ENCODE measurements around the gene CDX1.

DNA sequence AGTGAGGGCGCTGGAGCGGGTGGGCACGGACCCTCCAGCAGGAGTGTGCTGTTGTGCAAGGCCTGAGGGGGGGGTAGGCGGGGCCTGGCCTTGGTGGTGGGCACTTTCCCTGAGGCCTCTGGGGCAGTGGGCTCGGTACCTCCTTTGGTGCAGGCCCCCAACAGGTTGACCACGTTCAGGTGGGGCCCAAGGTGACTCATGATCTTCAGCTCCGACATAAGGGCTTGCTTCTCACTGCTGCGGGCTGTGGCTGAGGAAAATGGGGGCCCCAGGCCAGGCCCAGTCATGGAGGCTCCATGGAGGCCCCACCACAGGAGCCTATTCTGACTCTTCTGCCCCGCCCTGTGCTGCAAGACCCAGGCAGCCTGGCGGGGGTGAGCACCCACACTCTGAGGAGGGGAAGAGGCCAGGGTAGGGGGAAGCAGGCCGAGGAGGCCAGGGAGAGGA, 42.4 kb upstream of the CDX1 start:
- TF ChIP-seq, protein P1, sequence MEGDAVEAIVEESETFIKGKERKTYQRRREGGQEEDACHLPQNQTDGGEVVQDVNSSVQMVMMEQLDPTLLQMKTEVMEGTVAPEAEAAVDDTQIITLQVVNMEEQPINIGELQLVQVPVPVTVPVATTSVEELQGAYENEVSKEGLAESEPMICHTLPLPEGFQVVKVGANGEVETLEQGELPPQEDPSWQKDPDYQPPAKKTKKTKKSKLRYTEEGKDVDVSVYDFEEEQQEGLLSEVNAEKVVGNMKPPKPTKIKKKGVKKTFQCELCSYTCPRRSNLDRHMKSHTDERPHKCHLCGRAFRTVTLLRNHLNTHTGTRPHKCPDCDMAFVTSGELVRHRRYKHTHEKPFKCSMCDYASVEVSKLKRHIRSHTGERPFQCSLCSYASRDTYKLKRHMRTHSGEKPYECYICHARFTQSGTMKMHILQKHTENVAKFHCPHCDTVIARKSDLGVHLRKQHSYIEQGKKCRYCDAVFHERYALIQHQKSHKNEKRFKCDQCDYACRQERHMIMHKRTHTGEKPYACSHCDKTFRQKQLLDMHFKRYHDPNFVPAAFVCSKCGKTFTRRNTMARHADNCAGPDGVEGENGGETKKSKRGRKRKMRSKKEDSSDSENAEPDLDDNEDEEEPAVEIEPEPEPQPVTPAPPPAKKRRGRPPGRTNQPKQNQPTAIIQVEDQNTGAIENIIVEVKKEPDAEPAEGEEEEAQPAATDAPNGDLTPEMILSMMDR (IDR thresholded peaks at IDR 0.05), result no peak
- TF ChIP-seq POLR2A (IDR thresholded peaks at IDR 0.05), result no peak
